ENCODE data around the gene CFAP43. TPM values are rescaled to one million over a fixed set of nuclear protein-coding genes. Genes with fewer than 3 reads are reported as not detected.

Gene CFAP43
- total and polyA plus RNA-seq, 9 of the 15 experiments (the other 6 are each of a cell fraction or from before 2014, with no cell fraction given), result 0.07 to 0.86 (median 0.11) TPM; not detected in 1

DNA sequence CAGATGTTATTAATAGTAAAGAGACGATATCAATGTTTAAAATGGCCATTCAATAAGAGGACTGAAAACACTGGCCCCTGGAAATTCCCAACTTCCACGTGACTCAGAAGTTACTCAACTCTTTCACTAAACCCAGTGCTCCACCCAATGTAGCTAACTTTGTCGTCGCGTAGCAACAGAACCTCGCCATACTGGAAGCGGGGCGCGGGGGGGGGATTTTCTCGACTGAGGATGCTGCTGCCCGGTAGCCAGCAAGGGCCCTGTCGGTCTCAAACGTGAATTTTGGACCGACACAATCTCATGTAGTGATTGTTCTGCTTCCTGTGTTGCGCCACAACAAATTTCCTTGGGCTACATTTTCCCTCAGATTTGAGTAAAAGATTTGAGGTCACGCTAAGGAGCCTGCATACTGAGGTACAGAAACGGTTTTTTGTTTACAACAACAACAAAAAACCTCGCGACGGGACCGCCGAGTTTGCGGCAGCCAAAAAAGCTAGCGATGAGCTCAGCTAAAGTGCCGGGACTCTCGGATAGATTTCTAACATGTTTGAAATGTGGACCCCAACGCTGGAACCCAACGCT, 111.2 kb downstream of the CFAP43 start (continued):
- peak in 1 of 2 experiments; percentile 25; a peak in 1 of 4 replicates for TF ChIP-seq CSDE1 (IDR thresholded peaks at IDR 0.05)
- TF ChIP-seq, protein P1, sequence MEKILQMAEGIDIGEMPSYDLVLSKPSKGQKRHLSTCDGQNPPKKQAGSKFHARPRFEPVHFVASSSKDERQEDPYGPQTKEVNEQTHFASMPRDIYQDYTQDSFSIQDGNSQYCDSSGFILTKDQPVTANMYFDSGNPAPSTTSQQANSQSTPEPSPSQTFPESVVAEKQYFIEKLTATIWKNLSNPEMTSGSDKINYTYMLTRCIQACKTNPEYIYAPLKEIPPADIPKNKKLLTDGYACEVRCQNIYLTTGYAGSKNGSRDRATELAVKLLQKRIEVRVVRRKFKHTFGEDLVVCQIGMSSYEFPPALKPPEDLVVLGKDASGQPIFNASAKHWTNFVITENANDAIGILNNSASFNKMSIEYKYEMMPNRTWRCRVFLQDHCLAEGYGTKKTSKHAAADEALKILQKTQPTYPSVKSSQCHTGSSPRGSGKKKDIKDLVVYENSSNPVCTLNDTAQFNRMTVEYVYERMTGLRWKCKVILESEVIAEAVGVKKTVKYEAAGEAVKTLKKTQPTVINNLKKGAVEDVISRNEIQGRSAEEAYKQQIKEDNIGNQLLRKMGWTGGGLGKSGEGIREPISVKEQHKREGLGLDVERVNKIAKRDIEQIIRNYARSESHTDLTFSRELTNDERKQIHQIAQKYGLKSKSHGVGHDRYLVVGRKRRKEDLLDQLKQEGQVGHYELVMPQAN (IDR thresholded peaks at IDR 0.05; ENCODE audit: borderline replicate concordance), result no peak
- TF ChIP-seq BMI1 (IDR thresholded peaks at IDR 0.05; ENCODE audit: low read length), result peak; percentile 50; the same call in 1 of the 2 replicates
- TF ChIP-seq, protein P2, sequence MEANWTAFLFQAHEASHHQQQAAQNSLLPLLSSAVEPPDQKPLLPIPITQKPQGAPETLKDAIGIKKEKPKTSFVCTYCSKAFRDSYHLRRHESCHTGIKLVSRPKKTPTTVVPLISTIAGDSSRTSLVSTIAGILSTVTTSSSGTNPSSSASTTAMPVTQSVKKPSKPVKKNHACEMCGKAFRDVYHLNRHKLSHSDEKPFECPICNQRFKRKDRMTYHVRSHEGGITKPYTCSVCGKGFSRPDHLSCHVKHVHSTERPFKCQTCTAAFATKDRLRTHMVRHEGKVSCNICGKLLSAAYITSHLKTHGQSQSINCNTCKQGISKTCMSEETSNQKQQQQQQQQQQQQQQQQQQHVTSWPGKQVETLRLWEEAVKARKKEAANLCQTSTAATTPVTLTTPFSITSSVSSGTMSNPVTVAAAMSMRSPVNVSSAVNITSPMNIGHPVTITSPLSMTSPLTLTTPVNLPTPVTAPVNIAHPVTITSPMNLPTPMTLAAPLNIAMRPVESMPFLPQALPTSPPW (CRISPR knock-in tag; IDR thresholded peaks at IDR 0.05), result peak; percentile 94
- TF ChIP-seq, protein P3, sequence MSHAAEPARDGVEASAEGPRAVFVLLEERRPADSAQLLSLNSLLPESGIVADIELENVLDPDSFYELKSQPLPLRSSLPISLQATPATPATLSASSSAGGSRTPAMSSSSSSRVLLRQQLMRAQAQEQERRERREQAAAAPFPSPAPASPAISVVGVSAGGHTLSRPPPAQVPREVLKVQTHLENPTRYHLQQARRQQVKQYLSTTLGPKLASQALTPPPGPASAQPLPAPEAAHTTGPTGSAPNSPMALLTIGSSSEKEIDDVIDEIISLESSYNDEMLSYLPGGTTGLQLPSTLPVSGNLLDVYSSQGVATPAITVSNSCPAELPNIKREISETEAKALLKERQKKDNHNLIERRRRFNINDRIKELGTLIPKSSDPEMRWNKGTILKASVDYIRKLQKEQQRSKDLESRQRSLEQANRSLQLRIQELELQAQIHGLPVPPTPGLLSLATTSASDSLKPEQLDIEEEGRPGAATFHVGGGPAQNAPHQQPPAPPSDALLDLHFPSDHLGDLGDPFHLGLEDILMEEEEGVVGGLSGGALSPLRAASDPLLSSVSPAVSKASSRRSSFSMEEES (CRISPR knock-in tag; IDR thresholded peaks at IDR 0.05), result peak; percentile 26; the same call in 1 of the 2 replicates
- TF ChIP-seq YY1 (IDR thresholded peaks at IDR 0.05; ENCODE audit: borderline replicate concordance in 1 of 3, control insufficient read depth in 1 of 3, extremely low read depth in 1 of 3, insufficient read depth in 3 of 3, insufficient read length in 1 of 3, insufficient replicate concordance in 2 of 3, low read depth in 1 of 3, low read length in 2 of 3), result peak in 1 of 3 experiments; percentile 56
- no peak for TF ChIP-seq ZBTB1 (CRISPR knock-in tag; IDR thresholded peaks at IDR 0.05; ENCODE audit: borderline replicate concordance, low read depth)
- peak; percentile 67 for TF ChIP-seq CEBPG (CRISPR knock-in tag; IDR thresholded peaks at IDR 0.05)
- peak; percentile 69; a peak in 3 of 4 replicates for TF ChIP-seq CEBPG (tag; conservative IDR thresholded peaks at IDR 0.05 in 1 of 2, IDR thresholded peaks at IDR 0.05 in 1 of 2)
- TF ChIP-seq, protein P4, sequence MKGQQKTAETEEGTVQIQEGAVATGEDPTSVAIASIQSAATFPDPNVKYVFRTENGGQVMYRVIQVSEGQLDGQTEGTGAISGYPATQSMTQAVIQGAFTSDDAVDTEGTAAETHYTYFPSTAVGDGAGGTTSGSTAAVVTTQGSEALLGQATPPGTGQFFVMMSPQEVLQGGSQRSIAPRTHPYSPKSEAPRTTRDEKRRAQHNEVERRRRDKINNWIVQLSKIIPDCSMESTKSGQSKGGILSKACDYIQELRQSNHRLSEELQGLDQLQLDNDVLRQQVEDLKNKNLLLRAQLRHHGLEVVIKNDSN (CRISPR knock-in tag; IDR thresholded peaks at IDR 0.05), result peak; percentile 65
- TF ChIP-seq FOSL1 (tag; conservative IDR thresholded peaks at IDR 0.05), result peak; percentile 50; the same call in 1 of the 2 replicates
- TF ChIP-seq BACH1 (tag; IDR thresholded peaks at IDR 0.05), result 0 out of 2 replicates have a peak, but pooled peaks have one; percentile 22
- TF ChIP-seq ZNF584 (CRISPR knock-in tag; IDR thresholded peaks at IDR 0.05; ENCODE audit: low read depth), result 0 out of 2 replicates have a peak, but pooled peaks have one; percentile 40
- TF ChIP-seq L3MBTL2 (IDR thresholded peaks at IDR 0.05), result peak; percentile 47; the same call in 1 of the 2 replicates
- TF ChIP-seq TBP (optimal IDR thresholded peaks at IDR 0.05; ENCODE audit: low read depth, low read length), result no peak
- TF ChIP-seq KDM1A (IDR thresholded peaks at IDR 0.05), result 0 out of 4 replicates have a peak, but pooled peaks of 1 of the 2 experiments have one; percentile 13
- TF ChIP-seq RCOR1 (IDR thresholded peaks at IDR 0.05; ENCODE audit: borderline replicate concordance in 1 of 2, low read depth in 2 of 2, low read length in 2 of 2), result peak in 1 of 2 experiments; percentile 63; a peak in 1 of 4 replicates
- peak; percentile 17 for TF ChIP-seq KDM5B (IDR thresholded peaks at IDR 0.05; ENCODE audit: insufficient replicate concordance, low read depth, low read length)
